Transverse colon (tissue), 4 donors: ENCODE results near the gene ZNF768.

Source experiments
- EP300 ChIP-seq: sonication (generic); formaldehyde crosslinking; IDR thresholded peaks from one replicate; pipeline ENCODE4 v1.6.1; 2017; ENCODE audit warnings: antibody characterized with exemption, low read depth
- POLR2A ChIP-seq: fragments of 450-650 bp; IDR thresholded peaks from one replicate; pipeline ENCODE4 v1.6.1; 2016; ENCODE audit warnings: antibody characterized with exemption, mild to moderate bottlenecking, moderate library complexity
- POLR2AphosphoS5 ChIP-seq, 3 donors: sonication (generic); formaldehyde crosslinking; IDR thresholded peaks; one replicate each; pipeline ENCODE4 v1.6.1; 2016; ENCODE audit warnings: antibody characterized with exemption in 3 of 3
- TF ChIP-seq, protein P1 (sequence below), 5 experiments: fragments of 200-600 bp in 3 of 5; fragments of 450-650 bp in 2 of 5; sonication (generic) in 3 of 5; IDR thresholded peaks; 1 replicate in 2 of 5; 2 replicates in 3 of 5; pipeline ENCODE4 v1.5.1; 2016 to 2017; ENCODE audit warnings: antibody characterized with exemption in 5 of 5, inconsistent platforms in 3 of 5, mild to moderate bottlenecking in 2 of 5, moderate library complexity in 1 of 5

DNA sequence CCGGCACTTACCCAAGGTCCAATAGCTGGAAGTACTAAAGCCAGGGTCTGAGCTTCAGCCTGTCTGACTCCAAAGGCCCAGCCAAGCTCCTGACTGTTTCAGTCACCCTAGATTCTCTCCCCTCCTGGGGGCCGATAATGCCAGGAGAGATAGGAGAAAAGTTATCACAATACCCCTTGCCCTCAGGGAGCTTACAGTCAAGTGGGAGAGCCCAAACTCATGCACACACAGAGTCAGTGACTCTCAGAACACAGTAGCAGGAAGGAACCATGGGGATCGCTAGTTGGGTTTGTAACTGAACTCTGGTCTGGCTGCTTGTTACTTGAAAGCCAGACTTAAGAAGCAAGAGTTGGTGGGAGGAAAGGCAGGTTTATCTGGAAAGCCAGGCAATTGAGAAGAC is 14.9 kb downstream of the ZNF768 start:
- TF ChIP-seq, protein P1, sequence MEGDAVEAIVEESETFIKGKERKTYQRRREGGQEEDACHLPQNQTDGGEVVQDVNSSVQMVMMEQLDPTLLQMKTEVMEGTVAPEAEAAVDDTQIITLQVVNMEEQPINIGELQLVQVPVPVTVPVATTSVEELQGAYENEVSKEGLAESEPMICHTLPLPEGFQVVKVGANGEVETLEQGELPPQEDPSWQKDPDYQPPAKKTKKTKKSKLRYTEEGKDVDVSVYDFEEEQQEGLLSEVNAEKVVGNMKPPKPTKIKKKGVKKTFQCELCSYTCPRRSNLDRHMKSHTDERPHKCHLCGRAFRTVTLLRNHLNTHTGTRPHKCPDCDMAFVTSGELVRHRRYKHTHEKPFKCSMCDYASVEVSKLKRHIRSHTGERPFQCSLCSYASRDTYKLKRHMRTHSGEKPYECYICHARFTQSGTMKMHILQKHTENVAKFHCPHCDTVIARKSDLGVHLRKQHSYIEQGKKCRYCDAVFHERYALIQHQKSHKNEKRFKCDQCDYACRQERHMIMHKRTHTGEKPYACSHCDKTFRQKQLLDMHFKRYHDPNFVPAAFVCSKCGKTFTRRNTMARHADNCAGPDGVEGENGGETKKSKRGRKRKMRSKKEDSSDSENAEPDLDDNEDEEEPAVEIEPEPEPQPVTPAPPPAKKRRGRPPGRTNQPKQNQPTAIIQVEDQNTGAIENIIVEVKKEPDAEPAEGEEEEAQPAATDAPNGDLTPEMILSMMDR (IDR thresholded peaks at IDR 0.05) = no peak
- TF ChIP-seq POLR2A = no peak
- TF ChIP-seq EP300 = no peak
- no peak for TF ChIP-seq POLR2AphosphoS5 (IDR thresholded peaks at IDR 0.05)
